H54 (cell line): ENCODE data around the gene ACOX2.

Source experiments
- DNase-seq: peaks from one replicate; pipeline ENCODE4 v3.0.0; 2011; ENCODE audit warnings: low spot score, mixed read lengths; ENCODE audit not compliant: insufficient read length
- FAIRE-seq: peaks from 3 replicates; lab custom pipeline; 2011; peaks lifted over from hg19 to GRCh38; lab: Jason Lieb, UNC
- POLR2A ChIP-seq: IDR thresholded peaks from 2 replicates; pipeline ENCODE4 v1.6.1; 2011; ENCODE audit warnings: low read depth, mild to moderate bottlenecking, low read length

Gene ACOX2

GRCh38 chr3:58572634-58573230 is 35.7 kb upstream of the ACOX2 start:
- DNase-seq (no peak), FAIRE-seq (no peak)
- TF ChIP-seq POLR2A, result no peak

GRCh38 chr3:58572013-58572633 is 35.1 kb upstream of the ACOX2 start:
- FAIRE-seq, result no peak
- DNase-seq, result no peak

GRCh38 chr3:58570851-58571250 is 33.9 kb upstream of the ACOX2 start:
- no peak for TF ChIP-seq POLR2A
- DNase-seq, result no peak
- no peak for FAIRE-seq

More at GRCh38 chr3:58572013-58572633, 35.1 kb upstream of the ACOX2 start:
- no peak for TF ChIP-seq POLR2A

- no peak for TF ChIP-seq POLR2A
- DNase-seq, result no peak
- FAIRE-seq, result no peak
Observed at GRCh38 chr3:58569287-58570001, 32.5 kb upstream of the ACOX2 start.

GRCh38 chr3:58568572-58569286 is 31.7 kb upstream of the ACOX2 start:
- no peak for TF ChIP-seq POLR2A
- DNase-seq, result peak; percentile 35
- no peak for FAIRE-seq

GRCh38 chr3:58567251-58567515 is 30.2 kb upstream of the ACOX2 start:
- no peak for FAIRE-seq
- TF ChIP-seq POLR2A, result no peak
- no peak for DNase-seq

- no peak for FAIRE-seq
Observed at GRCh38 chr3:58566398-58567250, 29.6 kb upstream of the ACOX2 start.

GRCh38 chr3:58565621-58566397 is 28.8 kb upstream of the ACOX2 start:
- DNase-seq (no peak), FAIRE-seq (no peak)
- no peak for TF ChIP-seq POLR2A

More at GRCh38 chr3:58566398-58567250, 29.6 kb upstream of the ACOX2 start:
- DNase-seq, result no peak
- TF ChIP-seq POLR2A, result no peak

GRCh38 chr3:58564456-58565160 is 27.6 kb upstream of the ACOX2 start:
- FAIRE-seq, result peak; percentile 77
- TF ChIP-seq POLR2A, result no peak
- DNase-seq, result peak; percentile 63

GRCh38 chr3:58564054-58564453 is 27.1 kb upstream of the ACOX2 start:
- no peak for TF ChIP-seq POLR2A
- no peak for FAIRE-seq

GRCh38 chr3:58563386-58564035 is 26.5 kb upstream of the ACOX2 start:
- DNase-seq, result peak; percentile 64
- FAIRE-seq, result no peak
- TF ChIP-seq POLR2A, result no peak

More at GRCh38 chr3:58564054-58564453, 27.1 kb upstream of the ACOX2 start:
- no peak for DNase-seq

- no peak for TF ChIP-seq POLR2A
- FAIRE-seq (no peak), DNase-seq (no peak)
Observed at GRCh38 chr3:58562498-58562897, 25.5 kb upstream of the ACOX2 start.
